GM18517 (cell line): Measurements from ENCODE around the gene ZNRF2.
"Not testable (repeated sequence)": the region's sequence is repeated elsewhere in the genome, so short reads cannot be mapped to it uniquely, and the experiment has no call there.

Experiments used
- ATAC-seq: cut with Tn5 transposase; IDR thresholded peaks from one replicate; pipeline ENCODE4 v1.9.1; 2021; ENCODE audit warnings: mild to moderate bottlenecking, moderate library complexity; ENCODE audit not compliant: unreplicated experiment

Gene ZNRF2

DNA sequence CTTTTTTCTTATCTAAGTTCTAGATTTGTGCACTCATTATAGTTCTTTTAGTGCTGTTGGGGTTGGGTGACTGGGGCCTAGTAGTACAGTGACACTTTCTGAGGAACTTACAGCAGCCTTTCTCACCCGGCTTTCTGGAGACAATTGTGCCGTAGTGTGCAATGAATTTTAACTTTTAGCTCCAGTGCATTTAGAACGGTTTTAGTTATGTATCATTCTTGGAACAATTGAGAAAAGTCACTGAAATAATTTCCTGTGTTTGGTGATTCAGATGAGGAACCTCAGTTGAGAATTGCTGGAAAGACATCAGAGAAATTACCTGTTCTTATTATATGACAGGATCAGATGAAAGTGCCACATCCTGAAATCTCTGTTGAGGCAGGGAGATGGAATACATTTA lies 3.2 kb downstream of the ZNRF2 start:
- ATAC-seq = not testable (repeated sequence)

DNA sequence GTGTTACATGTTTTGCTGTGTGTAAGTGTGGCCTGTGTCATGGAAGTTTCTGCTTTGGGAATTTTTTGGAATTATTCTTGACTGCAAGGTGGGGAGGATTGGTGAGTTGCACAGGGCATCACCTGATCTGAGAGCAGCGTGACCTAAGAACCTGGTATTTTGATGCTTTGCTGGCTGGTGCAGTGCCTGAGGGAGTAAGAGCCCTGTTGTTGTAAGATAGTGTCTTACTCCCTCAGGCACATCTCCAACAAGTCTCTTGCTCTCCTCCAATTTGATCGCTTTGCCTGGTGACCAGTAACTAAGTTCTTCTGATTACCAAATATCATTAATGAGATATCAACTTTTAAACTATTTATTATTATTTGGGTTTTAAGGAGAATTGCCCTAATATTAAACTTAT lies 5.2 kb downstream of the ZNRF2 start:
- ATAC-seq = not testable (repeated sequence)

DNA sequence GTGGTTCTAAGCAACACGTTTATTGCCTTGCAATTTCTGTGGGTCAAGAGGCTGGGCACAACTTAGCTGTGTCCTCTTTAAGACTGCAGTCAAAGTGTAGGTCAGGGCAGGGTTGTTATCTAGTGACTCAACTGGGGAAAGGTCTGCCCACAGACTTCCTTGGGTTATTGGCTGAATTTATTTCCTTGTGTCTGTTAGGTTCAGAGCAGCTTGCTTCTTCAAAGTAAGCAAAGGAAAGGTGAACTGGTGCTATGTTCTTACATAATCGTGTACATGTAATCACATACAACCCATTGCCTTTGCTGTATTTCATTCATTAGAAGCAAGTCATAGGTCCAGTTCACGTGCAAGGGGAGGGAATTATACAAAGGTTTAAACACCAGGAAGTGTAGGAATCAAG lies 5.9 kb downstream of the ZNRF2 start:
- not testable (repeated sequence) for ATAC-seq

GRCh38 chr7:30292416-30293038 lies 8.1 kb downstream of the ZNRF2 start:
- ATAC-seq = not testable (repeated sequence)

- ATAC-seq = not testable (repeated sequence)
Observed at GRCh38 chr7:30296304-30296703, 11.9 kb downstream of the ZNRF2 start.

DNA sequence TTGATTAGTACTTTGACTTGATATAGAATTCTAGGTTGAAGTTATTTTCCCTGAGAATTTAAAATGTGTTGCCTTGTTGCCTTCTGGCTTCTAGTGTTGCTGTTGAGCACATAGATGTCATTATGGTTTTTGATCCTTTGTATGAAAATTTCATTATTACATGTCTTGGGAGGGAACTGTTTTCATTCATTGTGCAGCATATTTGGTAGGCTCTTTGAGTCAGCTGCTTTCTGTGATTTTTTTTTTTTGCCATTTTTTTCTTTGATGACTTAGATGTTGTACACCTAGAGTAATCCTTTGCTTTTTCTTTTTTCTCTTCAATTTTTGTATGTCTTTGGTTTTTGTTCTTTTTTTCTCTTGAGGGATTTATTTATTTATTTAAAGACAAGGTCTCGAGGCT lies 13.1 kb downstream of the ZNRF2 start:
- not testable (repeated sequence) for ATAC-seq

GRCh38 chr7:30298409-30298808 lies 14.0 kb downstream of the ZNRF2 start:
- not testable (repeated sequence) for ATAC-seq

- no peak for ATAC-seq
Observed at GRCh38 chr7:30301751-30302150, 17.4 kb downstream of the ZNRF2 start.

GRCh38 chr7:30302656-30303311 lies 18.4 kb downstream of the ZNRF2 start:
- ATAC-seq = no peak

DNA sequence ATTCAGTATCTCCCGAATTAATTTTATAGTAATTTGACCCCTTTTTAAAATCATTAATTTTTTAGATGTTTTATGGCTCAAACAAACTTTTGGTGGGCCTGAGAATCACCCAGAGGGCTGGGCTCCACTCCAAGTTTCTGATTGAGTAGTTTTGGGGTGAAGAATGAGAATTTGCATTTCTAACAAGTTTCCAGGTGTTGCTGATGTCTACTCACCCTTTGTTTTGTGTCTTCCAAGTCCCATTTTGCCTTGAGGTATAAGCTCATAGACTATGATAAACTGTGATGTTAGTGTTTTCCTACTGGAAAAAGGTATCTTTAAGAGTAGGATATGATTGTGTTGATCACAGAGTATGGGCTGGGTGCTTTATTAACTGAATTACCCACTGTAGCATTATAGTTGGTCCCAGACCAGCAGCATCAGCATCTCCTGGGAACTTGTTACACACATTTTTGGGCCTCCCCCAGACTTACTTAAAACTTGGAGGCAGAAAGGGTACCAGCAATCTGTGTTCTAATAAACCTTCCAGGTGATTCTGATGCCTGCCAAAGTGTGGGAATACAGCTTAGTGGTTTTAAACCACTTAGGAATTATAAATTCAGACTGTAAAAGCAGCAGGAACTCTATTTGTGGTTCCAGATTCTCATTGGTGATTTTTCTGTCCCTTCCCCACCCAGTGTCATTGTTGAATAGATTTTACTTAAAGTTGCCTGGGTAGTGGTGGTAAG lies 19.1 kb downstream of the ZNRF2 start:
- peak; percentile 64 for ATAC-seq

GRCh38 chr7:30304177-30304884 lies 19.9 kb downstream of the ZNRF2 start:
- ATAC-seq = no peak

DNA sequence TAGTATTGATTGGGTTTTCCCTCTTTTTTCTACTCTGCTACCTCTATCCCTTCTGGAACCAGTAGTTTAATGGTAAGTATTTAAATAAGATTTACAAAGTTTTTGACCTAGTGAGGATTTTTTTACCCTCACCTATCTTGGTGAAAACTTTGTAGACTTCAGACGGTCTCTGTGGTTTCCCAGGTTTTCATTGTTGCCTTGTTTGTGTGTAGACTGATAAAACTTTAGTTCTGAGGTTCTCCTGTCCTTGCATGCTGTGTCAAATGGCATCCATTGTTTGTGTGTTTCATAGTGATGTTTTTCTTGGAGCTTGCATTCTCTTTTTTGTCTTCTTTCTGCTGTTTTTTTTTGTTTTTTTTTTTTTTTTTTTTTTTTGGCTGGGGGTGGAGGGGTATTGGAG lies 22.6 kb downstream of the ZNRF2 start:
- ATAC-seq = no peak

- no peak for ATAC-seq
Observed at GRCh38 chr7:30308389-30308788, 24.0 kb downstream of the ZNRF2 start.

- no peak for ATAC-seq
Observed at GRCh38 chr7:30309302-30309701, 24.9 kb downstream of the ZNRF2 start.

GRCh38 chr7:30309842-30310435 lies 25.5 kb downstream of the ZNRF2 start:
- no peak for ATAC-seq

GRCh38 chr7:30310674-30311362 lies 26.4 kb downstream of the ZNRF2 start:
- ATAC-seq = no peak

GRCh38 chr7:30312178-30312577 lies 27.8 kb downstream of the ZNRF2 start:
- ATAC-seq = no peak

- no peak for ATAC-seq
Observed at GRCh38 chr7:30313348-30313747, 29.0 kb downstream of the ZNRF2 start.

DNA sequence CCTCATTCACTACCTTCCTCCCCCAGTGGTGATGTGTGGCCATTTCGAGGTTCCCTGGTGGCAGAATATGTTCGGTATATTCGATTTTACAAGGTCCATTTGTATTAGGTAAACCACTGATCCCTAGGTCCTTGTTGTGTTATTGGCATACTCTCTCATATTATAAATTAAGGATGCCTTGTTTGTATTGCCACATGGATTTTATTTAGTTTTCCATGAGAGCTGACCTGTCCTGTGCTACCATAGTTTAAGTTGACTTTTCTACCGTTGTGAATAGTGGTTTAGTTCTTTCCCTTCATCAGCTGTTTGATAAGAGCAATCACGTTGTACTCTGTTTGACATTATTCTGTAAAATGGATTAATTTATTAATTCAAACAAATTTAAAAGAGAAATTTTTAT lies 29.4 kb downstream of the ZNRF2 start:
- ATAC-seq = no peak

GRCh38 chr7:30315589-30315988 lies 31.2 kb downstream of the ZNRF2 start:
- ATAC-seq = no peak
